ENCODE results near the gene CYP27B1. TPM values are rescaled to one million over a fixed set of nuclear protein-coding genes. Genes with fewer than 3 reads are reported as not detected.

Gene CYP27B1
- total and polyA plus RNA-seq, 2 experiments from 2014 or later = 1.1 to 2.7 TPM

DNA sequence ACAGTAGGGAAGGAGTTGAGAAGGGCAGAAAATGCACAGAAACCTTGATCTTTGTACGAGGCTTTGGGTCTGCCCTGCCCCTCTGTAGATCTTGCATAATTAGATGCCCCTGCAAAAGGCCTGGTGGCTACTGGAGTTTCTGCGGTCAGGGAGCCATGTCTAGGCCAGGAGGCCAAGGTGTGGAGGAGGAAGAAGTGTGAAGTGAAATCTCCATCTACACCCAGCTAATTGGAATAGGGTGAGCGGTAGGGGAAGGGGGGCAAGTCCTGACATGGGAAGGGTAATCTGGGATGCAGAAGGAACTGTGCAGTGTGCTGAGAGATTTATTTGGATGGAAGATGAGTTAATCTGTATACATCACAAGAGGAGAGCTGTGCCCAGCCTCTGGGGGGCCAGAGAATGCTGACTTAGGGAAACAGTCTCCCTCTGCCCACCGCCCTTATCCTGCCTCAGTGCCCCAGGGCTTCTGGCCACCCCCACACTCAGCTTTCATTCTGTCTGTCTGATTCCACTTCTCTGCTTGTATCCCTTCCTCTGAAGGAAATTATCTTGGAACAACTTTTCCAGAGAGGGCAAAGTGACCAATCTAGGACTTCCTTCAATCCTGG is 5.4 kb downstream of the CYP27B1 start:
- Mint-ChIP-seq H3K4me1 (peaks cover 29% of the 10 kb centered on the region), H3K27ac (no peak overlapping the region), H3K4me3 (peak overlapping the region; percentile 18; the same call in 1 of the 3 replicates), H3K9me3 (no peaks in the 10 kb centered on the region), H3K27me3 (ENCODE audit: insufficient read depth, low read depth, poor library complexity) (peaks cover 71% of the 10 kb centered on the region), H3K36me3 (ENCODE audit: low read depth) (no peaks in the 10 kb centered on the region; the same call in 2 of the 3 replicates)
- H3K79me2 ChIP-seq (replicated peaks; ENCODE audit: insufficient read depth) = no peaks in the 10 kb centered on the region
- H3F3A ChIP-seq (replicated peaks; ENCODE audit: low read depth) = peaks cover 9% of the 10 kb centered on the region
- H3K4me2 ChIP-seq = no peak overlapping the region
- peaks cover 94% of the 10 kb centered on the region for H3K27me3 ChIP-seq (ENCODE audit: insufficient read depth)
- H4K20me1 ChIP-seq (replicated peaks; ENCODE audit: insufficient read depth) = peaks cover 4% of the 10 kb centered on the region; the same call in 1 of the 2 replicates
- no peaks in the 10 kb centered on the region for H3K36me3 ChIP-seq (ENCODE audit: insufficient read depth)
- H3K27ac ChIP-seq (ENCODE audit: low read depth) = no peak overlapping the region
- TF ChIP-seq STAT1 (IDR thresholded peaks at IDR 0.05; ENCODE audit: unreplicated experiment) (no peak), ZNF331 (CRISPR knock-in tag; IDR thresholded peaks at IDR 0.05; ENCODE audit: low read depth) (no peak), ZNF114 (CRISPR knock-in tag; IDR thresholded peaks at IDR 0.05) (no peak), NANOG (IDR thresholded peaks at IDR 0.05; ENCODE audit: borderline replicate concordance) (no peak), EZH2 (IDR thresholded peaks at IDR 0.05; ENCODE audit: low read depth, unreplicated experiment) (no peak), JUNB (IDR thresholded peaks at IDR 0.05; ENCODE audit: unreplicated experiment) (no peak), CREB1 (CRISPR knock-in tag; IDR thresholded peaks at IDR 0.05; ENCODE audit: low read depth) (no peak), POLR2AphosphoS5 (IDR thresholded peaks at IDR 0.05; ENCODE audit: low read depth) (no peak), EZH2phosphoT487 (IDR thresholded peaks at IDR 0.05; ENCODE audit: unreplicated experiment) (no peak)
- TF ChIP-seq, protein P1, sequence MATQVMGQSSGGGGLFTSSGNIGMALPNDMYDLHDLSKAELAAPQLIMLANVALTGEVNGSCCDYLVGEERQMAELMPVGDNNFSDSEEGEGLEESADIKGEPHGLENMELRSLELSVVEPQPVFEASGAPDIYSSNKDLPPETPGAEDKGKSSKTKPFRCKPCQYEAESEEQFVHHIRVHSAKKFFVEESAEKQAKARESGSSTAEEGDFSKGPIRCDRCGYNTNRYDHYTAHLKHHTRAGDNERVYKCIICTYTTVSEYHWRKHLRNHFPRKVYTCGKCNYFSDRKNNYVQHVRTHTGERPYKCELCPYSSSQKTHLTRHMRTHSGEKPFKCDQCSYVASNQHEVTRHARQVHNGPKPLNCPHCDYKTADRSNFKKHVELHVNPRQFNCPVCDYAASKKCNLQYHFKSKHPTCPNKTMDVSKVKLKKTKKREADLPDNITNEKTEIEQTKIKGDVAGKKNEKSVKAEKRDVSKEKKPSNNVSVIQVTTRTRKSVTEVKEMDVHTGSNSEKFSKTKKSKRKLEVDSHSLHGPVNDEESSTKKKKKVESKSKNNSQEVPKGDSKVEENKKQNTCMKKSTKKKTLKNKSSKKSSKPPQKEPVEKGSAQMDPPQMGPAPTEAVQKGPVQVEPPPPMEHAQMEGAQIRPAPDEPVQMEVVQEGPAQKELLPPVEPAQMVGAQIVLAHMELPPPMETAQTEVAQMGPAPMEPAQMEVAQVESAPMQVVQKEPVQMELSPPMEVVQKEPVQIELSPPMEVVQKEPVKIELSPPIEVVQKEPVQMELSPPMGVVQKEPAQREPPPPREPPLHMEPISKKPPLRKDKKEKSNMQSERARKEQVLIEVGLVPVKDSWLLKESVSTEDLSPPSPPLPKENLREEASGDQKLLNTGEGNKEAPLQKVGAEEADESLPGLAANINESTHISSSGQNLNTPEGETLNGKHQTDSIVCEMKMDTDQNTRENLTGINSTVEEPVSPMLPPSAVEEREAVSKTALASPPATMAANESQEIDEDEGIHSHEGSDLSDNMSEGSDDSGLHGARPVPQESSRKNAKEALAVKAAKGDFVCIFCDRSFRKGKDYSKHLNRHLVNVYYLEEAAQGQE (IDR thresholded peaks at IDR 0.05; ENCODE audit: unreplicated experiment) = no peak
- TF ChIP-seq, protein P2, sequence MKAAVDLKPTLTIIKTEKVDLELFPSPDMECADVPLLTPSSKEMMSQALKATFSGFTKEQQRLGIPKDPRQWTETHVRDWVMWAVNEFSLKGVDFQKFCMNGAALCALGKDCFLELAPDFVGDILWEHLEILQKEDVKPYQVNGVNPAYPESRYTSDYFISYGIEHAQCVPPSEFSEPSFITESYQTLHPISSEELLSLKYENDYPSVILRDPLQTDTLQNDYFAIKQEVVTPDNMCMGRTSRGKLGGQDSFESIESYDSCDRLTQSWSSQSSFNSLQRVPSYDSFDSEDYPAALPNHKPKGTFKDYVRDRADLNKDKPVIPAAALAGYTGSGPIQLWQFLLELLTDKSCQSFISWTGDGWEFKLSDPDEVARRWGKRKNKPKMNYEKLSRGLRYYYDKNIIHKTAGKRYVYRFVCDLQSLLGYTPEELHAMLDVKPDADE (IDR thresholded peaks at IDR 0.05) = no peak
- TF ChIP-seq, protein P3, sequence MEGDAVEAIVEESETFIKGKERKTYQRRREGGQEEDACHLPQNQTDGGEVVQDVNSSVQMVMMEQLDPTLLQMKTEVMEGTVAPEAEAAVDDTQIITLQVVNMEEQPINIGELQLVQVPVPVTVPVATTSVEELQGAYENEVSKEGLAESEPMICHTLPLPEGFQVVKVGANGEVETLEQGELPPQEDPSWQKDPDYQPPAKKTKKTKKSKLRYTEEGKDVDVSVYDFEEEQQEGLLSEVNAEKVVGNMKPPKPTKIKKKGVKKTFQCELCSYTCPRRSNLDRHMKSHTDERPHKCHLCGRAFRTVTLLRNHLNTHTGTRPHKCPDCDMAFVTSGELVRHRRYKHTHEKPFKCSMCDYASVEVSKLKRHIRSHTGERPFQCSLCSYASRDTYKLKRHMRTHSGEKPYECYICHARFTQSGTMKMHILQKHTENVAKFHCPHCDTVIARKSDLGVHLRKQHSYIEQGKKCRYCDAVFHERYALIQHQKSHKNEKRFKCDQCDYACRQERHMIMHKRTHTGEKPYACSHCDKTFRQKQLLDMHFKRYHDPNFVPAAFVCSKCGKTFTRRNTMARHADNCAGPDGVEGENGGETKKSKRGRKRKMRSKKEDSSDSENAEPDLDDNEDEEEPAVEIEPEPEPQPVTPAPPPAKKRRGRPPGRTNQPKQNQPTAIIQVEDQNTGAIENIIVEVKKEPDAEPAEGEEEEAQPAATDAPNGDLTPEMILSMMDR (conservative IDR thresholded peaks at IDR 0.05; ENCODE audit: low read depth in 2 of 2) = no peak
- TF ChIP-seq, protein P4, sequence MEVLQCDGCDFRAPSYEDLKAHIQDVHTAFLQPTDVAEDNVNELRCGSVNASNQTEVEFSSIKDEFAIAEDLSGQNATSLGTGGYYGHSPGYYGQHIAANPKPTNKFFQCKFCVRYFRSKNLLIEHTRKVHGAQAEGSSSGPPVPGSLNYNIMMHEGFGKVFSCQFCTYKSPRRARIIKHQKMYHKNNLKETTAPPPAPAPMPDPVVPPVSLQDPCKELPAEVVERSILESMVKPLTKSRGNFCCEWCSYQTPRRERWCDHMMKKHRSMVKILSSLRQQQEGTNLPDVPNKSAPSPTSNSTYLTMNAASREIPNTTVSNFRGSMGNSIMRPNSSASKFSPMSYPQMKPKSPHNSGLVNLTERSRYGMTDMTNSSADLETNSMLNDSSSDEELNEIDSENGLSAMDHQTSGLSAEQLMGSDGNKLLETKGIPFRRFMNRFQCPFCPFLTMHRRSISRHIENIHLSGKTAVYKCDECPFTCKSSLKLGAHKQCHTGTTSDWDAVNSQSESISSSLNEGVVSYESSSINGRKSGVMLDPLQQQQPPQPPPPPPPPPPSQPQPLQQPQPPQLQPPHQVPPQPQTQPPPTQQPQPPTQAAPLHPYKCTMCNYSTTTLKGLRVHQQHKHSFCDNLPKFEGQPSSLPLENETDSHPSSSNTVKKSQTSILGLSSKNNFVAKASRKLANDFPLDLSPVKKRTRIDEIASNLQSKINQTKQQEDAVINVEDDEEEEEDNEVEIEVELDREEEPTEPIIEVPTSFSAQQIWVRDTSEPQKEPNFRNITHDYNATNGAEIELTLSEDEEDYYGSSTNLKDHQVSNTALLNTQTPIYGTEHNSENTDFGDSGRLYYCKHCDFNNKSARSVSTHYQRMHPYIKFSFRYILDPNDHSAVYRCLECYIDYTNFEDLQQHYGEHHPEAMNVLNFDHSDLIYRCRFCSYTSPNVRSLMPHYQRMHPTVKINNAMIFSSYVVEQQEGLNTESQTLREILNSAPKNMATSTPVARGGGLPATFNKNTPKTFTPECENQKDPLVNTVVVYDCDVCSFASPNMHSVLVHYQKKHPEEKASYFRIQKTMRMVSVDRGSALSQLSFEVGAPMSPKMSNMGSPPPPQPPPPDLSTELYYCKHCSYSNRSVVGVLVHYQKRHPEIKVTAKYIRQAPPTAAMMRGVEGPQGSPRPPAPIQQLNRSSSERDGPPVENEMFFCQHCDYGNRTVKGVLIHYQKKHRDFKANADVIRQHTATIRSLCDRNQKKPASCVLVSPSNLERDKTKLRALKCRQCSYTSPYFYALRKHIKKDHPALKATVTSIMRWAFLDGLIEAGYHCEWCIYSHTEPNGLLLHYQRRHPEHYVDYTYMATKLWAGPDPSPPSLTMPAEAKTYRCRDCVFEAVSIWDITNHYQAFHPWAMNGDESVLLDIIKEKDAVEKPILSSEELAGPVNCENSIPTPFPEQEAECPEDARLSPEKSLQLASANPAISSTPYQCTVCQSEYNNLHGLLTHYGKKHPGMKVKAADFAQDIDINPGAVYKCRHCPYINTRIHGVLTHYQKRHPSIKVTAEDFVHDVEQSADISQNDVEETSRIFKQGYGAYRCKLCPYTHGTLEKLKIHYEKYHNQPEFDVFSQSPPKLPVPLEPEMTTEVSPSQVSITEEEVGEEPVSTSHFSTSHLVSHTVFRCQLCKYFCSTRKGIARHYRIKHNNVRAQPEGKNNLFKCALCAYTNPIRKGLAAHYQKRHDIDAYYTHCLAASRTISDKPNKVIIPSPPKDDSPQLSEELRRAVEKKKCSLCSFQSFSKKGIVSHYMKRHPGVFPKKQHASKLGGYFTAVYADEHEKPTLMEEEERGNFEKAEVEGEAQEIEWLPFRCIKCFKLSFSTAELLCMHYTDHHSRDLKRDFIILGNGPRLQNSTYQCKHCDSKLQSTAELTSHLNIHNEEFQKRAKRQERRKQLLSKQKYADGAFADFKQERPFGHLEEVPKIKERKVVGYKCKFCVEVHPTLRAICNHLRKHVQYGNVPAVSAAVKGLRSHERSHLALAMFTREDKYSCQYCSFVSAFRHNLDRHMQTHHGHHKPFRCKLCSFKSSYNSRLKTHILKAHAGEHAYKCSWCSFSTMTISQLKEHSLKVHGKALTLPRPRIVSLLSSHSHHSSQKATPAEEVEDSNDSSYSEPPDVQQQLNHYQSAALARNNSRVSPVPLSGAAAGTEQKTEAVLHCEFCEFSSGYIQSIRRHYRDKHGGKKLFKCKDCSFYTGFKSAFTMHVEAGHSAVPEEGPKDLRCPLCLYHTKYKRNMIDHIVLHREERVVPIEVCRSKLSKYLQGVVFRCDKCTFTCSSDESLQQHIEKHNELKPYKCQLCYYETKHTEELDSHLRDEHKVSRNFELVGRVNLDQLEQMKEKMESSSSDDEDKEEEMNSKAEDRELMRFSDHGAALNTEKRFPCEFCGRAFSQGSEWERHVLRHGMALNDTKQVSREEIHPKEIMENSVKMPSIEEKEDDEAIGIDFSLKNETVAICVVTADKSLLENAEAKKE (CRISPR knock-in tag; IDR thresholded peaks at IDR 0.05) = no peak
- no peak for ATAC-seq
- no peak overlapping the region for H2AFZ ChIP-seq
- H3K4me3 ChIP-seq = no peak overlapping the region
- peaks cover 17% of the 10 kb centered on the region for H3K4me1 ChIP-seq (ENCODE audit: insufficient read depth)
- H3K9me2 ChIP-seq (ENCODE audit: insufficient read depth) = no peaks in the 10 kb centered on the region
- DNase-seq (ENCODE audit: low spot score) = no peak
